HTERT RPE-1 (cell line): ENCODE results near the gene GSX2.

ENCODE experiments used
- in situ Hi-C: fragments of 300-500 bp; cut with MboI; formaldehyde crosslinking; loops from 4 replicates; pipeline ENCODE4 v1.14.3; 2020; ENCODE audit warnings: low sequenced_read_pairs

Gene GSX2

DNA sequence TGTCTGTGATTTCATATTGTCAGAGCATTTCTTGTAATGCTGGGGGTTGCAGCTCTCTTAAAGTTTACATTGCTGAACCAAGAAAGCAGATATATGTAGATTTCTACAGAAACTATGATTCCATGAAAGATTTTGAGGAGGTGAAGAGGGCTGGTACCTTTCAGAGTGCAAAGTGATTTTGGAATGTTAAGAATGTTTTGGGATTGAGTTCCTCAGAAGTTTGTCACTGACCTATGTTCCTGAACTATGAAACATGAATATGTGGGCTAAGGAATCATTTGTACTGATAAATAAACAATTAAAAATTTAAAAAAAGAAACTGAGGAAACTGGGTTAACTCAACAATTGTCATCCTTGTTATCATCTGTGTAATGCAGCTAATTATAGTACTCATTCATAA, 23.3 kb upstream of the GSX2 start:
- in situ Hi-C loops, result no loop called here

DNA sequence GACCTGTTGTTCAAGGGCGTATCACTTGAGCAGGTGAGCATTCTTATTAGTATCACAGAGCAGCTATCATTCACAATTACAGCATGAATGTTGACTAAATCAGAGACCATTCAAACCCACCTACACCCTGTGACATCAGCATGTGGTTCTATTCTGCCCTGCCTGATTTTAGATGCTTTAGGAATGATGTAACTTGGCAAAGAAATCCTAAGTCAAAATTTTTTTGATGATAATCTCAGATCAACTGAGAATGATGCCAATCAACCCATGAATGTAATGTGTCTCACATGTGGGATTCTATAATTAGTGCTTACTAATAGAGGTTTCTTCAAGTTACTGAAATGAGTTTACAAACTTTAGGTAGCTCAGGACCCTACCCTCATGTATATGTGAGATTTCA, 22.2 kb upstream of the GSX2 start:
- in situ Hi-C loops, result no loop called here

DNA sequence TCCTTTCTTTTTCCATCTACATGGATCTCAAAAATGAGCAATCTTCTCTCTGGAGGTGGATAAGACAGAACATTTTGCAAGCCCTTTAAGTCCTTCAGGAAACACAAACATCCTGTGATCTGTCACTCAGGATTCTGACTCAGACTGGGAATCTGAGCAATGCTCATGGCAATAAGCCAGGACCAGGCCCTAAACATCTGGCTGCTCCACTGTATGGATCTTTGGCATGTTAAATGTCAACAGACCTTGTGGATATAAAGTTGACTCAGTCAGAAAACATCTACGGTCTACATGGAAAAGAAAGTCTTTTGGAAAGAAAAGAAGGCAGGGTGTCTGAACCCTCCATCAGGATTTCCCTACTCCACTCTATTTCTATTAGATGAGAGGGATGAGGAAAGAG, 17.8 kb upstream of the GSX2 start:
- in situ Hi-C loops, result no loop called here

DNA sequence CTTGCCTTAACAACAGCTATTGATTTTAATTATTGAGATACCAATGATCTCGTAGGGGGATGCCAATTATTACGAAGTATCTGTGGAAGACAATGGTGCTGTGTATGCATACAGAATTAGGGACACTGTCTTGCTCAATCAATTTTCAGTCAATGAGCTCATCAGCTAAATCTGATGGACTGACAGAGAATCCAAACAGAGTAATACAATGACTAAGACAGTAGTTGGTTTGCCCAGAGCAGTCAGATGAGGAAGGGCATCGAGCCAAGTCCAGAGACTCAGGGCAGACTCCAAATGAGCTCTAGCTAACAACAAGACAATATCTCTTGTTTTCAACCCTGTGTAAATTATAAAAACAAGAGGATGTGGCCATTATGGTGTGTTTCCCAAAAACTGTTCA, 14.7 kb upstream of the GSX2 start:
- in situ Hi-C loops, result no loop called here

DNA sequence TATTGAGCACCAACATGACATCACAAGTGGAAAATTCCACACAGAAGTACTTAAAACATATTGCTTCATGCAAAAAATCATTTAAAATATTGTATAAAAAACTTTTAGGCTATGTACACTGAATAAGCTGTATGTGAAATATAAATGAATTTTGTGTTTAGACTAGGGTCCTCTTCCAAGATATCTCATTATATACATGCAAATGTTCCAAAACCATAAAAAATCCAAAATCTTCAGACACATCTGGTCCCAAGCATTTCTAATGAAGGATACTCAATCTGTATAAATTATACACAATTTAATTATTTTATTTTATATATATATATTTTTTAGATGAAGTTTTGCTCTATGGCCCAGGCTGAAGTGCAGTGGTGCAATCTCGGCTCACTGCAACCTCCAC, 10.1 kb upstream of the GSX2 start:
- in situ Hi-C loops, result no loop called here

DNA sequence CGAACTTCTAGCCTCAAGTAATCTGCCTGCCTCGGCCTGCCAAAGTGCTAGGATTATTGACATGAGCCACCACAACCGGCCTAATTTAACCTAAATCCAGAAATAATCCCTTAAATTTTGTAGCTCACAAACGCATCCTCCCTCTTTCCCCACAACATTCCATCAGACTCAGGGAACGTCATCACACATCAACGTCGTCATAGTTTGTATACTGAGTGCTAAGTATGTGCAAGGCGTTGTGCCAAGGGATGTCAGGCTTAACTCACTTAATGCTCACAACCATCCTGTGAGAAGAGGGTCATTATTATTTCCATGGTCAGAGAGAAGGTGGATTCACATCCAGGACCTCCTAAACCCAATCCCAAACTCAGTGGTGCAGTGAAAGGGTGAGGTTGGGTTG, 9.6 kb upstream of the GSX2 start:
- in situ Hi-C loops, result no loop called here

DNA sequence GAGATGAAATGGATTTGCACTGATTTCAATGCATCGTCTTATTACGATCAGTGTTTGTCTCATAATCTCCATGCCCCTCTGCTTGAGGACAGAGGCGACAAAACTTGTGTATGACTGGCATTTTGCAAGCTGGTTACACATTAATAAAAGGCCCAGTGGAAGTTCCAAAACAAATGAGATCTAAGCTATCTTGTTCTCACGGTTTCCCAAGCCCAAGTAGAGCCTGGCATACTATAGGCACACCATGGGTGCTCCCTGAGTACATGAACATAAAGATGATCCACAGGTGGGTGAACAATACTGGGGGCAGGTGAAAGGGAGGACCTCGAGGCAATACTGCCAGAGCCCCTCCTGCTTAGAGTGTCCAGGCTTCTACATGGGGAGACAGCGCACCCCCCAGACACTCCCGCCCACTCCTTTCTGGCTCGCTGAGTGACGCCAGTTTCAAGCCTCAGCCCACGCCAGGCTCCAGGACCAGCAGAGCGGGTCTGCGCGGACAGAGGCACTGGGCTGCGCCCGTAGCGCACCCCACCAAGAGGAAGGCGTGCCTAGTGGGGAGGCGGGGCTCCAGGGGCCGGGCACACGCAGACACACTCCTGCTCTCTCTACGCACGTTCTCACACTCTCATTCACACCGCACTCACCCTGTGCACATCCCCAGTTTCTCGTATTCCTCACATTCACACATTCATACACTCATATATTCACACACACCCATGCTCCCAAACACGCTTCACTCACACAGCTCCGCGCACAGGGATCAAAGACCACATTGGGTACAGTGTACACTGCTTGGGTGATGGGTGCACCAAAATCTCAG, 8.9 kb upstream of the GSX2 start:
- in situ Hi-C loops, result no loop called here

DNA sequence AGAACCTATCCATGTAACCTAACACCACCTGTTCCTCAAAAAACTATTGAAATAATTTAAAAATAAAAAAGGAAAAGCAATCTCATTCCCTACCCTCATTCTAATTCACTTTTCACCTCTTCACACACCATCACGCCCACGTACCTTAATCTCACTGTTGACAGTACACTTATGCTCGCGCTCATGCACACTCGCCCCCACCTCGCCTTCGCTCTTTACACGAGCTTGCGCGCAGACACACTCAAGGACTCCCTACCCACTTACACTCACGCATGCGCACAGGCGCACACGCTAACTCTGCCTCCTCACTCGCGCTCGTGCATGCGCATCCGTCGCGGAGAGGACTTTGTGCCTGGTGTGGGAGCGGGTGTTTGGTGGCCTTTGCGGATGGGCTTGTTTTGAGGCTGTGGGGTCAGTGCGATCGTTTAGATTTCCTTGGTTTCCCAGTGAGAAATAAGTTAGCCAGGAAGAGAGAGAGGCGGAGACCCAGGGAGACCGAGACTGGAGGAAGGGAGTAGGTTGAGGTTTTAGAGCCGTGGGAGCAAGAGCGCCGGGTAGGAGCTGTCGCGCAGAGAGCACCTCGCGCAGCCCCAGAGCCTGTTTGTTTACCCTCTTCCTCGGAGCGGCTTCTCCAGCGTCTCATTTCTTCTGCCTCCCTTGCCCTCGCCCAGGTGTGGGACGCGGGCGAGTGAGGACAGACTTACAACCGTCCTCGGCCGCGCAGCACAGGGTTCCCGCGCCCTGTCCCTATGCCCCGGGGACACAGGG, 8.1 kb upstream of the GSX2 start:
- in situ Hi-C loops, result no loop called here

DNA sequence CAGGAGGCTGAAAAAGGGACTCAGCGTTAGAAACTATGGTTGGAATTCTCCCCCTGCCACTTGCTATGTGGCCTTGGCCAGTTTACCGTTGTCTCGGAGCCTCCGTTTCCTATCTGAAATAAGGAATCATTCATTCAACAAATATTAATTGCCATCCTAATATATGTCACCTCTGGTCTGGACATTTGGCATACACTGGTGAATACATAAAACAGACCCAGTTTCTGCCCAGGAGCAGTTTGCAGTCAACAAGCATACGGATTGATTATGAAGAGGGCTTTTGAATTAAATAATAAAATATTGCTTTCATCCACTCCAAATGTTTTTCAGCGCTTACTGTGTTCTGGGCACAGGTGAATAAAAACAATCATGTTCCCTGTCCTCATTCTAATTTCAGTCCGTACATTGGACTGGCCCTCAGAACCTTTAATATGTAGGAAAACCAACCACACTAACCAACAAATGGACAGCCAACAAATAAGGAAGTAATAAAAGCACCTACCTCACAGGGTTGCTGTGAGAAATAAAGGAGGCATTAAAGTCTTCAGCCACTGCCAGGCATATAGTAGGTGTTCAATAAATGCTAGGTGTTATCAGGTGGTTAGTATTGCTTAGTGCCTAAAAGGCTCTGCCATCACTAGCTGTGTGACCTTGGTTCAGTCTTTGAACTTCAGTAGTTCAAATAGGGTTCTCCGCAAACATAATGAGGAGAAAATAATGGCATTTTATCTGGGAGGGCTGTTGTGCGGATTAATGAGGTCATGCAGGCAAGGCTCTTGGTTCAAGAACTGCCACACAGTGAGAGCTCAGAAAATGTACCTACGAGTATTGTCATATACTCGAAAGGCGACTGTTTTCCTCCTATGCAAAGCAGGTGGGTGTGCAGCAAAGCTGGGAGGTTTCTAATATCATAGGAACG, 7.3 kb upstream of the GSX2 start:
- in situ Hi-C loops, result no loop called here

DNA sequence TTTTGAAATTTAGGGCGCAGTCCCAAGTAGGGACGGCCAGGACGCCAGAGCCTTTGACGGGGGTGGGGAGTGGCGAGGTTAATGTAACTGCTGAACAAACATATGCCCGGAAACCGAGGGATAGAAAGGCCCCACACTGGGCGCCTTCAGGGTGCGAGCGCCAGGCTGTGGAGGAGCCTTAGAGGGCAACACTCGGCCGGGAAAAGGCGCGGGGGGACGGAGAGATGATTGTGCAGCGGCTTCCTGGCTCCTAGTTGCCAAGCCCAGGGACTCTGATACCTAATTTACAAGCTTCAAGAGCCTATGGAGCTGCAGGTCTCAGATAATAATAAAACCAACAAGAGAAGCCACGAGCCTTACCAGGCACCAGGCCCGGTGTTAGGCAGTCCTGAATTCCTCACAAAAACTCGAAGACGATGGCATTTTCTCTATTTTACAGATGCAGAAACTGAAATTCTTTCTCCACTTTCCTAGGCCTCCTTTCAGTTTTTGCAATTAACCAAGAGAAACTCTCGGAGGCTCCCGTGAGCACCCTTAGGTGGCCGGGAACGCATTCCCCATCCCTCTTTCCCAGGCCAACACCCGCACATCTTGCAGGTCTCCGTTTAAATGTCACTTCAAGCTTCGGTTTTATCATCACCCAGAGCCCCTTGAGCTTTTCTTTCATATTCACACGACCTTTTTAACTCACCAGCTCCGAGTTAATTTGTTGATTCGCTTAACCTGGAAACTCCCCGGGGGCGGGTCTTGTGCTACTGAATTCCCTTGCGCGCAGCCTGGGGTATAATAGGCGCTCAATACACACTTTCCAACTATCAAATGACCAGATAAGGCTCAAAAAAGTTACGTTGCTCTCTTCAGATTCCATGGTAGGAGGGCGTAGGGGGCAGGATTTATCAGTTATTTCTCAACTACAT, 6.4 kb upstream of the GSX2 start:
- in situ Hi-C loops, result no loop called here

DNA sequence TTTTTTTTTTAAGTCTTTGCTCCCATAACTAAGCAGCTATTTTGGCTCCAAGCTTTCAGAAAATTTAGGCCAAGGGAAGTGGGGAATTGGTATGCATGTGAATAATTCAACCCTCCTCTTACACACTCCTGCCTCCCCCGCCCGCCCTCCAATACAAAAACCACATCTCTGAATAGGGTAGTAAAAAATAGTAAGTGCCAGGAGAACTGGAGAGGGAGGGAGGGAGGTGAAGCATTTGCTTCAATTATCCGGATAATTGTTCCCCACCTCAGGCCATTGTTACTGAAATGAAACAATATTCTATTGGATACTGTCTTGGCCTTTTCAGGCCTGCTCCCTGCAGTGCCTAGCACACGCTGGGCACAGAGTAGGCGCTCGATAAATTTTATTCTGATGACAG, 5.5 kb upstream of the GSX2 start:
- in situ Hi-C loops, result no loop called here

DNA sequence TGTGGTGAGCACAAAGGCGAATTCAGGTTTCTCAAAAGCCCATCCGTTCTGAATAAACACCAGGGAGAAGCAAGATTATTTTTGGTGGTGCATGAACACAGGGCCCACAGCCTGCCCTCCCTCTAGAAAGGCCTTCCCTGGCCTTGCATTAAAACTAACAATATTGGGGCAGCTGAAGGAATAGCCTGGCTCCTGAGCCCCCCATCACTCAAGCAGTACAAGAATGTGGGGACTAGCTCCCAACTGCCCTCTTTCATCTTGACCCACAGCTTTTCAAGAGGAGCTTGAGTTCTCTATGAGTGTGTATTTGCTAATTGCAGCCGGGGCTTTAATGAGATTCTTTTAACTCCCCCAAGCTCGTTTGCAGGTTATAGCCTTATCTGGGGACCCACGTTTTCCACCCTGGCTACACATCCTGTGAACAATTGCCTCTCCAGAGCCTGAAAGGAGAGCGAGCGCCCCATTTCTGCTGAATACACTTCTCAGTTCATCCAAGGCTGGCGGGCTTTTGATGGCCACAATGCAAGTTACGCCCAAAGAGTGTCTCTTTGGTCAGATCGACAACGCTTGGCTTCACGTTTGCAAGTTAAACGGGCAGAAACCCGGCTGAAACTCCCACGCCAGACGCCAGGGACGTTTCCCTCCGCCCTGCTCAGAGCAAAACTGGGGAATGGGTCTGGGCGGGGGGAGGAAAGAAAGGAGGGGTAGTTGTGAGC, 4.7 kb upstream of the GSX2 start:
- in situ Hi-C loops, result no loop called here

DNA sequence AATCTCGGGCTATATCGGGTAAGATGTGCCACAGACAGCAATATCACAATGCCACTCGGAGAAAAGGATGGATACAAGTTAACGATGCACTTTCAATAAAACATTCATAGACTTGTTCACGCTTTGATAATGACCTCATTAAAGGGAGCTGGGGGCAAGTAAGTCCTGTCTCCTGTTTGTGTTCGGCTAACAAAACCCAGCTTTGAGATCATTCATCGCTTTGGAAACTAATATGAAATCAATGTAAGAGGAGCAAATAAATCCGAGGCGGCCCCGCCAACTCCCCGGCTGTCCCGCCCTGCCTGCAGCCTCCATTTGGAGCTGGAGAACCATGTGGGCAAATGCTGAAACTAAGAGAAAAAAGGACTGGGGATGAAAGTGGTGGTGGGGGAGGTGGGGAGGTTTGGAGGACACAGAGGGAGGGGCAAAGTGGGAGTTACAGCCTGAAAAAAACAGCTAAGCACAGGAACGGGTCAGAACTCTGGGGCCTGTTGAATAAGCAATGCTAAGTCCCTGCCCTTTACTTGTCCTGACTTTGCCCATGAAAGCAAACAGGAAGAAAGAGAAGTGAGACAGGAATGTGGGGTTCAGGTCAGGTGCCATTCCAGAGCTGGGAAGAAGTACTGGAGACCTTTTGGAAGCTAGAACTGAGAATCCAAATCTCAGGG, 3.5 kb upstream of the GSX2 start:
- in situ Hi-C loops, result no loop called here

DNA sequence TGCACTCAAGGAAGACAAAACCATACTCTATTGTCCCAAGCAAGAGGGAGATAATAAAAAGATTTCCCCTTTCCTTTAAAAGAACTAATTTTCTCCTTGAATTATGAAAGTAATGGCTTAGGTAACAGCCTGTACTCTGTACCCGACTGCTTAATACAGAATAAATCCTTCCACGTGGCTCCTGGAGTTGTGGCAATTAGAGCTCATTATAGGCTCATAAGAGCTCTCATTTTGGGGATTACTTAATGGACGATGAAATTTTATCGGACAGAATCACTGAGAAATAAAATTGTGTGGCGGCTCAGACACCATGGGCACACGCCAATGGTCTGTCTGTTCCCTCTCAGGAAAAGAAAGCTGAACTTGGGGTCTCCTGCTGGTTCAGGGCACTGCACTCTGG, 2.8 kb upstream of the GSX2 start:
- in situ Hi-C loops, result no loop called here

DNA sequence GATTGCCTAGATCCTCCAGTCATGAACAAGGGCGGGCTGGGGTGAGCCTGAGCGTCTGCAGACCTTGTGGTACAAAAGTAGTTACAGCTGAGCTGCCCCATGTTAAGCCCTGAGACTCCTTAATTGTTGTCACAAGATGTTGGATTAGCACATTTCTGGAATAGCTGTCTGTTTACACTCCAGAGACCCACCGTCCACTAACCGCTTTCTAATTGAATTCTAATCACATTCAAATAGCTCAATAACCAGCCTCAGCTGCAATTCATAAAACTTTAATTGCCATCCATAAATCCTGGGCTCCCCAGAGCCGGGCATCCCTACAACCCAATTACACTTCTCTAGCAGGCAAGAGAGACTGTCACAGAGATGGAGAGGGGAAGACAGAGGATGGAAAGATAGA, 1.6 kb upstream of the GSX2 start:
- in situ Hi-C loops, result no loop called here

DNA sequence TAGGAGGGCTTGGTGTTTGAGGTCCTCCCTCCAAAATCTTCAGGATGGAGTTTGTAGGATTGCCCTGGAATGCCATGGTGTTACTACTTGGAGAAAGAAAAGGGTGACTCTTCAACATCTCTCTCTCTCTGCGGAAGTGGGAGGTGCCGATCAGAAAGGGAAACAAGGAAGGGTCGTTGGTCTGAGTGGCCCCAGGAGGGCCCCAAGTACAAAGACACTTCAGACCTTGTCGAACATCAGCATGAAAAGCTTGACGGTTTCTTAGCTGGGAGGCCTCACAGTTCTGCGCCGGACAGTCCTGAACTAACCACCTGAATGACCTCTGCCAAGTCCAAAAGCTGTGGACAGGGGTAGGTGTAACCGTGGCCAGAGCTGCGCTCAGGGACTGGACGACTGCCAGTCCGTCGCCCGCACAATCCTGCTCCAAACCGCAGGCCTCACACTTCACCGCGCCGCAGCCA, 646 bp upstream of the GSX2 start:
- in situ Hi-C loops, result no loop called here

DNA sequence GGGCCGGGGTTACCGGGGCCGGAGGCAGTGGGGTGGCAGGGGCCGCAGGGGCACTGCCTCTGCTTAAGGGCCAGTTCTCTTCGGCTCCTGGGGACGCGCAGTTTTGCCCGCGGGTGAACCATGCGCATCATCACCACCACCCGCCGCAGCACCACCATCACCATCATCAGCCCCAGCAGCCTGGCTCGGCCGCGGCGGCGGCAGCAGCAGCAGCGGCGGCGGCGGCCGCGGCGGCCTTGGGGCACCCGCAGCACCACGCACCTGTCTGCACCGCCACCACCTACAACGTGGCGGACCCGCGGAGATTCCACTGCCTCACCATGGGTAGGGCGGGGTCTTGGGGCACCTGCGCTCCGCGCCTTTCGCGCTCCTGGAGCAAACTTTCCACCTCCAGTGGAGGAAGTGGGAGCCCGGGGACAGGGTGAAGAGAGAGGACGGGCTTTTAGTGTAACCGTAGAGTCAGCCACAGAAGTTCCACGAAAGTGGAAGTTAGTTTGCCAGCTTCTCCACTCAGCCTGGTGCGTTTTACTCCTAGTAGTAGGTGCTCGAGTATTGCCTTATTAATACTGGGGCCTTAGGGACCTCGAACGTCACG, 729 bp downstream of the GSX2 start:
- in situ Hi-C loops, result no loop called here

DNA sequence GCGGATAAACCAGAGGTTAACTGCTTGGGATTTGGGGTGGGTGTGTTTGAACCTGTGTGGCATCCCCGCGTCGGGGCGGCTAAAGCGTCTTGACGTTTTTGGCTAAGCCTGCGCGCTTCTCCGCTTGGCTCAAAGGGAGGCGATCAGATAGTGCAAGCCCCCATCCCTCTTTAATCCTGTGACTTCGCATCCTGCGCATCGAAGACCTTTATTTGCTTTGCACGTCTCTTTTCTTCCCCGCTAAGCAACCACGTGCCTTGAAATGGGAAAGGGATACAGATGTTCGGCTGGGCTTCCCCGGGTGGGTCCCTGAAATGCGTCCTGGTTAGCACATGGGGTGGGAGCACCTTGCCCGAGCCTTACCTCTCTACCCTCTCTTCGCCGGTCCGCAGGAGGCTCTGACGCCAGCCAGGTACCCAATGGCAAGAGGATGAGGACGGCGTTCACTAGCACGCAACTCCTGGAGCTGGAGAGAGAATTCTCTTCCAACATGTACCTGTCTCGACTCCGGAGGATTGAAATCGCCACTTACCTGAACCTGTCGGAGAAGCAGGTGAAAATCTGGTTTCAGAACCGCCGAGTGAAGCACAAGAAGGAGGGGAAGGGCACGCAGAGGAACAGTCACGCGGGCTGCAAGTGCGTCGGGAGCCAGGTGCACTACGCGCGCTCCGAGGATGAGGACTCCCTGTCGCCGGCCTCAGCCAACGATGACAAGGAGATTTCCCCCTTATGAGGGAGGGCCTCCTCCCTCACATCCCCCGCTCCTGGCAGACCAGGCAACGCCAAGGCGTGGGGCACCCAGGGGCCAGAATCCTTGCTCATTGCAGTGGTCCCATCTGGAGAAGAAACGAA, 1.5 kb downstream of the GSX2 start:
- in situ Hi-C loops, result no loop called here
